GM19023 (cell line): ENCODE data around the gene RBM5.

Experiments used
- ATAC-seq: cut with Tn5 transposase; IDR thresholded peaks from one replicate; pipeline ENCODE4 v1.9.1; 2021; ENCODE audit warnings: mild to moderate bottlenecking, moderate library complexity; ENCODE audit not compliant: unreplicated experiment

RBM5 gene

DNA sequence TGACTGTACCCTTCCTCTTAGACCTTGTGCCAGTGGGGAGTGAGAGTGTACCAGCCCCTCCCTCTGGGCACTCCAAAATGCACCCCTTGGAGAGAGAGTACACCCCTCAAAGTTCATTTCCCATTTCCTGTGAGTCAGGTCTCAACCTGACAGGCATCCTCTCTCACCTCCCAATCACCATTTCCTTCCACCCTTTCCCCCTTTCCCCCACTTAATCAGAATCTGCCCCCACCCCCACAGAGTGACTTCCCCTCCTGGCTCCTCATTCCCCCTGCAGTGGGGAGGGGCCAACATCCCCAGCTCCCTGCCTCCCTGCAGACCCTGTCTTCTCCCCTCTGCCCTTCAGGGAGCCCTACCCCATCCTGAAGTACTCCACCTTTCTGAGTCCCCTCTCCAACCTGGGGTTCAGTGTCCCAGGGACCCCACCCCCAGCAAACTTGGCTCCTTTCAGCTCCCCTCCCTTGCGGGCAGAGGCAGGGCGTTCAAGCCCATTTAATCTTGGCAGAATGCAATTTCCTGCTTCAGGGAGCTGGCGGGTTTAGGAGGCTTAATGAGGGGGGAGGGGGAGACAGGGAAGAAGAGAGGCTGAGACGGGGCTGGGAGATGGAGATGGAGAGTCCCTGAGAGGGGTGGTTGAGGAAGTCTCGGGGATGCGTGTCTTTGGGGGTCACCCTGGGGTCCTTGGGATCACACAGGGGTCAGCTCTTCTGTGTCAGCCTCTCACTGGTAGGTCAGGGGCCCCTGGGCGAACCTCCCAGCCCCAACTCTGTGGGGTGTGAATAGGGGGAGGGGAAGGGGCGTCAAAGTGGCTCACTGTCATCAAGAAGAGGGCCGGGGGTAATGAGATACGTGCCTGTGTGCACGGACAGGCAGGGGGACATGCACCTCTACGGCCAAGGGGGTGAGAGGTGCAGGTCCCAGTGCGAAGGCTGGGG is 49.8 kb downstream of the RBM5 start:
- no peak for ATAC-seq

DNA sequence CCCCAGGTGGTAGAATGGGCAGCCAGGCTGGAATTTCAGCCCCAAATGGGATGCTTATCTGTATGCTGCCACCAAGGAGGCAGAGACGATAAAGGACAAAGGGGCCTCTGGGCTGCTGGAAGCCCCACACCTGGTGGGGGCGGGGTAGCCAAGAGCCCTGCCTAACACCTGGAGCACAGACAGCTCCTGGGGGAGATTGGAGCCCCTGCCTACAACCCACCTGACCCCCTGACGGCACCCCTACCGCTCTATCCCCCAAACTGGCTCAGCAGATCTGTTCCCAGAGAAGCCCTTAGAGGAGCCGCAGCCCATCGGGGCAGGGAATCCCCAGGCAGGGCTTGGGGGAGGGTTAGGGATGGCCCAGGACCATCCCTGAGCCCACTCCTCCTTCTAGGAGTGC is 50.6 kb downstream of the RBM5 start:
- ATAC-seq, result no peak

DNA sequence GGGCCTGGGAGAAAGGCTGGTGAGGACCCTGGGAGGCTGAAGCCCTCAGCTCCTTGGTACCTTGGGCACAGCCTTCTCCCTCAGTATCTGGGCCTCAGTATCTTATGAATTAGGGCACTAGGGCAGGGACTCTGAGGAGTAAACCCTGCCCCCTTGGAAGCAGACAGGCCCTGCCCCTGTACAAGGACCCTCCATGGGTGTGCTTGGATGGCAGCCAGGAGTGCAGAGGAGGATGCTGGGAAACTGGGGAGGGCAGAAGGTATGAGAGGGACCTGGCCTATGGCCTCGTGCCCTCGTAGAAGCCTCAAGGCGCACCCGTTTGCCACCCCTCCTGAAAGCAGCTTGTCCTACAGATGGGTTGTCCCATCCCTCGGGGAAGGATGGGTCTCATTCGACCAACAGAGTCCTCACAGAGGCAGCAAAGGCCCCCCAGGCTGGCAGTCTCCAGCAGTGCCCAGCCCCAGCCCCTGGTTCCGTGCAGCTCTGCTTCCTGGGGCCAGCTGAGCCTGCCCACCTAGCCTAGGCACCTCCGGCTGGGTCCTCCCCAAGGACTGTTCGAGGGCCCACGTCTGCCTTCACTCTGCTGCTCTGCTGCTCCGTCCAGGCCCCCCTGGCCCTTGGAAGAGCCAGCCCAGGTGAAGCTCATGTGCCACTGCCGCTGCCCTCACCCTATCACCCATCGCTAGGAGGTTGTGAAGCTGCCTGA is 51.2 kb downstream of the RBM5 start:
- no peak for ATAC-seq

DNA sequence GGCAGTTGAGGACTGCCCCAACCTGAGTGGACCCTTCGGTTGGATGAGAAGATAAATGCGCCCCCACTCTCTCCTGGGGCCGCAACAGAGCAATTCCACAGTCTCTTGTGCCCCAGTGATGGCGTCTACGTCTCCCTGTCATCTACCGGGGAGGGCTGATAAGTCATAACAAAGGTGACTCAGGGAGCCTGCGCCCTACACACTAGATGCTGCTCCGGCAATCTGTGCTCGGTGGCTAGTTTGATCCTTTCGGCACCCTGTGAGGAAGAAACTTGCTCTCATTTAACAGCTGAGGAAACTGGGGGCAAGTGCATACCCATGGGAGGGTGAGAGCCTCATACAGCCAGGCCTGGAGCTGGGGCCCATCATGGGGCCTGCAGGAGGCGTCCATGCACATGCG is 52.3 kb downstream of the RBM5 start:
- ATAC-seq, result no peak

DNA sequence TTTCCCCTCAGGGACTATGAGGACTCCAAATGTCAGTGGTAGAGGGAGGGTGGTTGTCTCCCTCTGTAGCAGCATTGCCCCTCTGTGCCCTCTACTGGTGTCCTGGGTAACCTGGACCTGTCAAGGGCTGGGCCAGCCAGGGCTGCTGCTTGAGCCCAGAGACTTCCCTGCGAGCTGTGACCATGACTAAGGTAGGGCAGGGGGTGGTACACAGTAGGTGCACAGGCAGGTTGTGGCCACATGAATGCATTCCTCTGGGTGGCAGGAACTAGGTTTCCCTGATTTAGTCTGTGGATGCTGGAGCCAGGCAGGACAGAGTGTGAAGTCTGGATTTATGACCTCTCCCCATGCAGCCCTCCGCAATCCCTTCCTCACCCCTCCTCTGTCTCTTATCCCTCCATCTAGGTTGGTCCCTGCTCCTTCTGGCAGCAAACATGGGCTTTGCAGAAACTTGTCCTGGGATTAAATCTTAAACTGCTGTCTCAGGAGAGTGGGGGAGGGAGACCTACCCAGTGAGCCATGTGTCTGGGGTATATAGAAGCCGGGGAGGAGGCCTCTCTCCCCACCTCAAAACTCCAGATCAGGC is 57.7 kb downstream of the RBM5 start:
- ATAC-seq, result no peak

DNA sequence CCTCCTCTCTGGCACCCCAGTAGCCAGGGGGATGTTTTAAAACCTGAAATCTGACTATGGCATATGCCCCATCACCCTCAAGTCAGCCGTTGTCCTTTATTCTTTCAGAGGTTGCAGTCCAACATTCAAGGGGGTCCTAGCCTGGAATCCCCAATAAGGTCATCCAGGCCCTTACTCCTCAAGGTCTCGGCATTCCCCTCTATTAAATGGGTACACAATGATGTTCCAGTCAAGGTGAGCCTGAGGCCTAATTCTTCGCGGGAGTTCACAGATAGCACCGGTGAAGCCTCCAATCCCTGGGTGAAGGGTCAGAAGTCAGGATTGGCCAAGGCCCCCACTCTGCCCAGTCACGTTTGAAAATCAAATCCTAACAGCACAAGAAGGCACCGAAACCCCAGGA is 58.3 kb downstream of the RBM5 start:
- no peak for ATAC-seq

DNA sequence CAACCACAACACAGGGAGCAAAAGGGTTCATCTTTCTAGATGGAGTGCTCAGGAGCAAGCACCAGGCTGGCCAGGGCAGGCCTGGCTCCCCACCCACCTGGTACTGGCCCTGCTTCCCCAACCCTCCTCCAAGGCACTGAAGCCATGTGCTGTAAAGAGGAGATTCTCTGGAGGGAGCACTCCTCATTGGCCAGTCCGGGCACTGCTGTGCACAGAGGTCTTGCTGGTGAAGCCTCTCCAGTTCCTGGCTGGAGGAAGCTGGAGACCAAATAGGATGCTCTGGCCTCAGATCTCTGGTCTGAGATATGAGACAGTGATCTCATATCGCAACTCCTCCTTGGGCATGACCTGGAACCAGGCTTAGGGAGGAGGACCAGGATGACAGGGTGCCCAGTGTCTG is 58.7 kb downstream of the RBM5 start:
- no peak for ATAC-seq

DNA sequence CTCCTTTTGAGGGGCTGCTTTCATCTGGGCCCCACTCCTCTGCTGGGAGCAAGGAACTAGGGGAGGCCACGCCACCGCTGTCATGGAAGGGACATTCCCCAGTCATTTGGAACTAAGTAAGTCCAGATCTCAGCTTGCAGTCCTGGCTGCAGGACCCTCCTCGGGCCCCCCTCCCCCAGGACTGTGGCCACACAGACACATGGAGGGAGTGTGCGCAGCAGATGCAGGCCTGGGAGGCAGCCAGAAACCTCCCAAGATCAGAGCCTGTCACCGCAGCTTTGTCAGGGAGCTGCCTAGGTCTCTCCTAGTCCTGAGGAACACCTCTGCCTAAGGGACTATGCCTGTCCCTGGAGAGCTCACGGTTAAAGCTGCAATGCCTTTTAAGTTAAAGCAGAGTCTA is 59.1 kb downstream of the RBM5 start:
- ATAC-seq, result no peak

DNA sequence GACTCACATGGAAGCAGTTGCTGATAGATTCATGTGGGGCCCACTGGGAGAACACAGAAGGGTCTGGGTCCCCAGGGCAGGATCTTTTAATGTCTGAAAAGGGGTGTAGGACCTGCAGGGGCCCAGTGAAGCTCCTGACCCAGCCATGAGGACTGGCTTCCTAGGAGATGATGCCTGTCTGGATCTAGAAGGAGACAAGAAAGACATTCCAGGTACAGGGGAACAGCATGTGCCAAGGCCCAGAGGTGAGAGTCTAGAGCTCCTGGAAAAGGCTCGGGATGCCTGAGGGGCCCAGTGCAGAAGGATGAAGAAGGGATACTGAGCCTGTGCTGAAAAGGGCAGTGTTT is 61.7 kb downstream of the RBM5 start:
- ATAC-seq, result no peak

DNA sequence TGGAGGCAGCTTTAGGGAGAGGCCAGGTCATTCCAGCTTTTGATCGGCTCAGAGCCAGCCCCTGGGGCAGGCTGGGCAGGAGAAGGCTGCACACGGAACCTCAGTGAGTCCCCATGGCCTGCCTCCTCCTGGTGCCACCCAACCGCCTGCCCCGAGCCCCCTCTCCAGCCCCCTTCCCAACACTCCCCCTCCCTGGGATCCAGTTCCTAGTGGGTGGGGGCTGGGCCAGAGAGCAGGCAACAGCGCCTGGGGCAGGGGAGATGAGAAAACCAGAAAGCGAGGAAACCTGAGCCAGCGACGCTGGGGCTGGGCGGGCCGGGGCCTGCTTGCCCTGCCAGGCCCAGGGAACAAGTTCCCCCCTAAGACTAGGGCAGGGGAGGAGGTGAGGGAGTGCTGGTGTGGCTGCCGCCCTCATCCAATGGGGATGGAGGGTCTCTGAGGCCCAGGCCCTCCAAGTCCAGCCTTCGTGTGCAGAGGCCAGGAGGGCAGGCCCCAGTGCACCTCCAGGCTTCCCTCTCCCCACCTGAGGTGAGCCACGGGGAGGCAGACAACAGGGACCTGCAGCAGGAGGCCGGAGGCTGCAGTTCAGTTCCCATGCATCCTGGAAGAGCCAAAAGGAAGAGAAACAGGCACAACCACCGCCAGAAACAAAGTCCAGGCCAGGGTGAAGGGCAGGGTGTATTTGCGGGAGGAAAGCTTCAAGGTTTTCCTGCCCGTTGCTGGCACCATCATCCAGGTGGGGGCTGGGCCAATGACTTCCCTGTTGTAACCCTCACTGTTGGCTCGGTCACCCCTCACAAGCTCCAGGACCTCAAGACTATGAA is 62.4 kb downstream of the RBM5 start:
- no peak for ATAC-seq

DNA sequence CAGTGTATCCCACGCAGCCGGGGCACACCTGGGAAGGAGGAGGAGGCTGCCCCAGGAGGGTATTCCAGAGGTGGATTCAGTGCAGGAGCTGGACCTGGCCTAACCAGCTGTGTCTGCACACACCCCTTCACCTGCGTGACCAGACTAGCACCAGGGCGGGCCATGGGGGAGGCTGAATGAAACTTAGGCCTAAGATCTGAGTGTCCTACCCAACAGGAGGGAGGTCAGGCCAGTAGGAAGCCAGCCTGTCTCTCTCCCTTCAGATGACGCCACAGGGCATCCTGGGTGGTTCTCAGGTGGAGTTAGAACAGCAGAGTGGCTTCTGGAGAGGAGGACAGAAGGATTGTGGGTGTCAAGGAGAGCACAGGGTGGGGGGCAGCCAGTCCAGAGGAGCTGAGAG is 63.0 kb downstream of the RBM5 start:
- ATAC-seq, result no peak

DNA sequence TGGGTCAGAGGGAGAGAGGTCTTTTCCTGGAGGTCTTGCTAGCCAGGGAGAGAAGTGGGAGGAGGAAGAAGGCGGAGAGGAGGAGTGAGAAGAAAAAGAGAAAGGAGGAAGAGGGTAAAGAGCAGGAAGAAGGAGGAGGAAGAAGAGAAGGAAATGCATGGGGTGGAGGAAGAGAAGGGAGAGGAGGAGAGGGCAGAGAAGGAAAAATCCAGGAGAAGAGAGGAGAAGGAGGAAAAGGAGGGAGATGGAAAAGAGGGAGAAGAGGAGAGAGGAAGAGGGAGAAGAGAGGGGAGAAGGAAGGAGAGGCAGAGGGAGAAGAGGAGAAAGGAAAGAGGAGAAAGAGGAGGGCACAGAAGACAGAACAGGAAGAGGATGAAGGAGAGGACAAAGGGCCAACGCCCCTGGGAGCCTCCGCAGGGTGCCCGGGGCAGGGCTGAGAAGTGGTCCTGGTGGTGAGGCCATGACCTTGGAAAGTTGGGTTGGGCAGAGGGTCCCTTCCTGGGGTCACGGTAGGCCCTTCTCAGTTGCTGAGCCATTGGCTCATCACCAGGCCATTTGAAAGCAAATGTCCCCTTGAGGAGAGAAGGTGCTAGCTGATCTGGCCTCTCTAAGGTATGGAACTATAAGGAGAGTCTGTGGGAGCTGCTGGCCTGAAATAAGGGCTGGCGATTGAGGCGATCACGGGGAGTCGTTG is 65.2 kb downstream of the RBM5 start:
- no peak for ATAC-seq

DNA sequence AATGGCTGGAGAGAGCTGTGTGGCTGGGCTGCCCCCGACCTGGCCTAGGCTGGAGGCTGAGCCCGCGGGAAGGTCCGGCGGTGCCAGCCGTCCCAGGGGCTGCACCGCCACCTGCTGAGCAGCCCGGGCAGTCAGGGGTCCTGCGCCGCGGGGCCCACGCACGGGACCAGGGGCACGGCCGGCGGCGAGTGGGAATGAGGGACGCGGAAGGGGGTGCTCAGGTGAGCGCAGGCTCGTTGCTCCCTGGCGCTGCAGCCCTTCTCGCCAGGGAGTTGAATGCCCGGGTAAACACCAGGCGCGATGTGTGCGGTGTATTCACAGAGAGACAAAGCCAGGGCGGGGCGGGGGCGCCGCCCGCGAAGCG is 65.7 kb downstream of the RBM5 start:
- ATAC-seq, result peak; percentile 35

DNA sequence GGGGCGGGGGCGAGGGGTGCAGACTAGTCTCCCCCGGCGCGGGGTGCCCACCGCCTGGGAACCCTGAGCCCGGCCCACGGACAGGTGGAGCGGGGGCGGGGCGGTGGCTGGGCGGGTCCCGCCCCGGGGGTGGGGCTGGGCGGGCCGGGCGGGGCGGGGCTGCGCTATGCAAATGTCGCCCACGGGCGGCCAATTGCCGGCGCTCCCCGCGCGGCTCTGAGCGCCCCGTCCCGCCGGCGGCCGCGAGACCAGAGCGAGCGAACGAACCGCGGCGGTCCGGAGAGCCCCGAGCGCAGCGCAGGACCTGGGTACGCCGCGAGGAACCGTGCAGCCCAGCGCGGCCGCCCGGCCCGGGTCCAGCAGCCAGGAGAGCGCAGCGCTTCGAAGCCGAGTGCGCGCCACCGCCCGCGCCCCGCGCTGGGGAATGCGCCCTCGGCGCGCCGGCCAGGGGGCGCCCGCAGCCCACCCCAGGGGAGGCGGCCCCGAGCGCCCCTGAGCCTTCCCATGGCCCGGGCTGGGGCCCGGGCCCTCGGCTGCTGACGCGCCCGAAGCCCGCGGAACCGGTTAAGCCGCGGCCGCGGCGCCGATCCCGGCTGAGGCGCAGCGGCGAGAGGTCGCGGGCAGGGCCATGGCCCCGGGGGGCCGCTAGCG is 66.2 kb downstream of the RBM5 start, which contains the start of gene SEMA3F:
Gene SEMA3F, plus strand, starts transcription at position 485 of the 651 bp plus-strand sequence. CDS start 4,299 bp downstream, outside the sequence.
- peak; percentile 73 for ATAC-seq

DNA sequence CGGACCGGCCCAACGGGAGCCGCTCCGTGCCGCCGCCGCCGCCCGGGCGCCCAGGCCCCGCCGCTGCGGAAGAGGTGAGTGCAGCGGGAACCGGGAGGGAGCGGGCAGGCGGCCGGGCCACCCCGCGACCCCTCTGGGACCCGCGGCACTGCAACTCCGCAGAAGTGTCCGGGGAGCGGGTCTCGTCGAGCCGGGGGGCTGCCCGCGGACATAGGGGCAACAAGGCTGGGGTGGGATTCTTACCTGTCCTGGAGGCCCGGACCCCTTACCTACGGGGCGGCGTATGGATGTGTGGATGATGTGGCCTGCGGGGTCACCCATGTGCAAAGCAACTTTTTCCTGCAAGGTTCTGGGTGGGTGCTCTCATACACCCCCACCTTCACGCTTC is 66.8 kb downstream of the RBM5 start:
- no peak for ATAC-seq

DNA sequence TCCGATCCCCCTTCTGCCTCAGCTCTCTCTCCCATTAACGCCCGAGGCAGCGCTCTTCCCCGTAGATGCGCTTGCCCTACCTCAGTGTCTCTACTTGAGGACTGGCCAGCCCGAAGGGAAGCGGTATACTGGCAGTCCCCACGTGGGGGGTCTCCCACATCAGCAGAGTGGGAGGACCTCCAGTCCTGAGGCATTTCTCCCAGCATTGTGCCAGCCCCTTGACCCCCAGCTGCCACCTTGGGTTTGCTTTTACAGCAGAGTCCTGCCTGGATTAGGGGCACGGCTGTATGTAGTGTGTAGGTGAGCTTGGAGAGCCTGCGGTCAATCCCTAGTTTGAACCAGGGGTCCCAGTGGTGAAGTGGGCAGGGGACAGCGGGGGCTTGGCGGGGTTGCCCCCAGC is 67.2 kb downstream of the RBM5 start:
- no peak for ATAC-seq

DNA sequence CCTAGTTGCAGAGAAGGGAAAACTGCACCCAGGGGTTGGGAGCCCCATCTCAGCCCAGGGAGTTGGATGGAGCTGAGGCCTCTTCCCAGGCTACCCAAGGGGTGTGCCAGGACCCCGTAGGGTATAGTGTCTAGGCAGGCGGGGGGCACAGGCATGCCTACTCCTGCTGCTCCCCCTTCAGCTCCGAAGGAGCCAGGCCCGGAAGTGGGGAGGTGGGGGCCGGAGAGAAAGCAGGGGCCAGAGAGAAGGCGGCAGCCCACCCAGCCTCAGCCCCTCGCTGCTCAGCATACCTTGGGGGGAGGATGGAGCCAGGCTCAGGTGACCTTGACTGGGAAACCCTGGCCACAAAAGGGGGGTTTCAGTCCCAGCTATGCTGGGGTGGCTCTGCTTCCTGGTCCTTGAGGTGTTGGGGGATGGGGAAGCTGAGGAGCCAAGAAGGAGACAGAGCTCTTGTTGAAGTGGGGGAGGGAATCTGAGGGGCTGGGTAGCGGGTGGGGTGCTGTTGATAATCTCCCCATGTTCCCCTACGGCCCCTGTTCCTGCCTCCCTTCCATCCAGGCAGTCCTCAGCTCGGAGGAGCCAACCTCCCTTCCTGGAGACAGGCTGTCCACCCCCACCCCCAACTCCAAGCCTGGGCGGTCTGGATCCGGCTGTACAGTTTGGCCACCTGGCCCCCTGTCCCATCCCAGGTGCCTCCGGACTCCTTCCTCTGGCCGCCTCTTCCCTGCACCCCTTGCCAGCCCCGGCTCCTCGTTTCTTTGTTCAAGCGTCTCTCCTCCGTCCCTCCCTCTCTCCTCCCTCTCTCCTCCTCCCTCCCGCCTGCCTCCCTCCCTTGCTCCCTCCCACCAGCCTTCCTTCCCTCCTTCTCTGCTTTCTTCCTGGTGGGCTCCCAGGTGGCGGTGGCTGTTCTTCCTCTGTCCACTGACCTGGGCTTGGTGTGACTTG is 68.1 kb downstream of the RBM5 start:
- no peak for ATAC-seq

DNA sequence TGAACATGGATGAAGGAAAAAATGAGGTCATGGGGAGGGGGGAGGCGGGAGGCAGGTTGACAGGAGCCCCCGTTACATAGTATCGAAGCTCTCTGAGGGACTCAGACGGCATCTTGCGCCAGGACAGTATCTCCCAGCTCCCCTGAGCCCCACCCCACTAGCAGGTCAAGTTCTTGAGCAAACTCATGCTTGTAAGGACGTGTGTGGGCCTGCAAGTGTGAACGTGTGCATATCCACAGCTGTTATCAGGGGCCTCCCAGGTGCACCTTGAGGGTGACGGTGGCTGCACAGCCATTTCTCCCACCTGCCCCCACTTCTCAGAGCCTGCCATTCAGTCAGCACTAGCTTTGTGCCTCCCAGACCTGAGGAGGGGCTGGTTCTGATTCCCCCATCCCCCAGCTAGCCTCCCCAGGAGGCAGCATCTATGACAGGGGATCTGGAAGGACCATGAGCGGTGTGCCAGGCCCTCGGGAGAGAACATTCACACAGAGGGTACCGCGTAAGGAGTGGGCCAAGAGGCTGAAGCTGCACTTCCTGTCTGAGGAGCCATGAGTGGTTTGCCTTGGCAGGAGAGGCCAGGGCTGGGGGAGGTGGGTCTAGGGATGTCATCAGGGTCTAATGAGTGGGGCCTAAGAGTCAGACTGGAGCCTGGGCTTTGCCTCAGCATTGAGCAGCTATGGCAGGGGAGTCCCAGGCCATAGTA is 69.3 kb downstream of the RBM5 start:
- ATAC-seq, result no peak
